Ectodermal cell (in vitro differentiated cells): Measurements from ENCODE around the gene RNU6-1.

Experiments
- H3K27ac ChIP-seq: 2 replicates; pipeline ENCODE4 v1.7.0; 2013; ENCODE audit warnings: mild to moderate bottlenecking, low read depth, low read length; ENCODE audit not compliant: insufficient read depth, poor library complexity, severe bottlenecking
- H3K27me3 ChIP-seq: 2 replicates; pipeline ENCODE4 v1.7.0; 2013; ENCODE audit warnings: mild to moderate bottlenecking, low read length; ENCODE audit not compliant: insufficient read depth, control insufficient read depth, poor library complexity, severe bottlenecking
- H3K36me3 ChIP-seq: one replicate; pipeline ENCODE4 v1.7.0; 2013; ENCODE audit warnings: low read length; ENCODE audit not compliant: control insufficient read depth, insufficient read depth
- H3K4me1 ChIP-seq: one replicate; pipeline ENCODE4 v1.7.0; 2013; ENCODE audit warnings: low read length; ENCODE audit not compliant: control insufficient read depth, insufficient read depth
- H3K4me3 ChIP-seq: 2 replicates; pipeline ENCODE4 v1.7.0; 2013; ENCODE audit warnings: low read depth, low read length, control low read depth; ENCODE audit not compliant: insufficient read depth
- H3K9me3 ChIP-seq: 2 replicates; pipeline ENCODE4 v1.7.0; 2013; ENCODE audit warnings: mild to moderate bottlenecking, low read length, moderate library complexity; ENCODE audit not compliant: control insufficient read depth
- WGBS, 2 experiments: methylation state at CpG; one replicate each; pipeline ENCODE4 v1.1.7; 2013; ENCODE audit warnings: missing lambda C conversion rate in 2 of 2; 5-methylcytosine and 5-hydroxymethylcytosine counted together

RNU6-1 gene

GRCh38 chr15:67859331-67859946, 19.6 kb upstream of the RNU6-1 start:
- no peak overlapping the region for H3K27ac ChIP-seq
- no peak overlapping the region for H3K4me3 ChIP-seq
- peaks cover 9% of the 10 kb centered on the region for H3K4me1 ChIP-seq
- no peaks in the 10 kb centered on the region for H3K27me3 ChIP-seq
- H3K9me3 ChIP-seq = no peaks in the 10 kb centered on the region
- WGBS, 2 experiments = 77 to 84% methylated on average over 5 of the region's 5 CpGs
- H3K36me3 ChIP-seq = no peaks in the 10 kb centered on the region

GRCh38 chr15:67857220-67857619, 17.4 kb upstream of the RNU6-1 start:
- 91 to 94% methylated on average over 3 of the region's 3 CpGs for WGBS, 2 experiments
- no peak overlapping the region for H3K27ac ChIP-seq

GRCh38 chr15:67855842-67856241, 16.0 kb upstream of the RNU6-1 start:
- H3K27ac ChIP-seq = no peak overlapping the region
- peaks cover 4% of the 10 kb centered on the region for H3K4me1 ChIP-seq
- no peaks in the 10 kb centered on the region for H3K27me3 ChIP-seq
- 54 to 61% methylated on average over 3 of the region's 3 CpGs for WGBS, 2 experiments
- H3K9me3 ChIP-seq = no peaks in the 10 kb centered on the region
- no peak overlapping the region for H3K4me3 ChIP-seq
- H3K36me3 ChIP-seq = no peaks in the 10 kb centered on the region

More at GRCh38 chr15:67857220-67857619, 17.4 kb upstream of the RNU6-1 start:
- H3K4me1 ChIP-seq = peaks cover 4% of the 10 kb centered on the region
- H3K36me3 ChIP-seq = no peaks in the 10 kb centered on the region
- no peaks in the 10 kb centered on the region for H3K9me3 ChIP-seq
- no peaks in the 10 kb centered on the region for H3K27me3 ChIP-seq
- H3K4me3 ChIP-seq = no peak overlapping the region

- H3K36me3 ChIP-seq = no peaks in the 10 kb centered on the region
- H3K27me3 ChIP-seq = no peaks in the 10 kb centered on the region
- peaks cover 4% of the 10 kb centered on the region for H3K4me1 ChIP-seq
- H3K27ac ChIP-seq = no peak overlapping the region
- no peaks in the 10 kb centered on the region for H3K9me3 ChIP-seq
- no peak overlapping the region for H3K4me3 ChIP-seq
- 79 to 91% methylated on average over 1 of the region's 1 CpG for WGBS, 2 experiments
Observed at GRCh38 chr15:67854358-67854757, 14.5 kb upstream of the RNU6-1 start.

- WGBS, 2 experiments = 90 to 92% methylated on average over 2 of the region's 3 CpGs
- no peak overlapping the region for H3K27ac ChIP-seq
- H3K36me3 ChIP-seq = no peaks in the 10 kb centered on the region
- H3K9me3 ChIP-seq = no peaks in the 10 kb centered on the region
- no peak overlapping the region for H3K4me3 ChIP-seq
- peaks cover 4% of the 10 kb centered on the region for H3K4me1 ChIP-seq
- no peaks in the 10 kb centered on the region for H3K27me3 ChIP-seq
Observed at GRCh38 chr15:67853454-67853853, 13.6 kb upstream of the RNU6-1 start.

GRCh38 chr15:67852418-67852817, 12.6 kb upstream of the RNU6-1 start:
- Histone ChIP-seq H3K4me3 (no peak overlapping the region), H3K4me1 (peaks cover 4% of the 10 kb centered on the region), H3K9me3 (no peaks in the 10 kb centered on the region), H3K36me3 (no peaks in the 10 kb centered on the region), H3K27me3 (no peaks in the 10 kb centered on the region), H3K27ac (no peak overlapping the region)
- WGBS, 2 experiments = 75 to 80% methylated on average over 3 of the region's 3 CpGs

GRCh38 chr15:67850994-67851571, 11.2 kb upstream of the RNU6-1 start:
- Histone ChIP-seq H3K9me3 (no peaks in the 10 kb centered on the region), H3K27me3 (no peaks in the 10 kb centered on the region), H3K4me1 (peaks cover 4% of the 10 kb centered on the region), H3K27ac (no peak overlapping the region), H3K4me3 (no peak overlapping the region), H3K36me3 (no peaks in the 10 kb centered on the region)
- WGBS, 2 experiments = 86 to 91% methylated on average over 4 of the region's 4 CpGs

GRCh38 chr15:67850336-67850735, 10.5 kb upstream of the RNU6-1 start:
- H3K27me3 ChIP-seq = no peaks in the 10 kb centered on the region
- no peak overlapping the region for H3K4me3 ChIP-seq
- peaks cover 3% of the 10 kb centered on the region for H3K4me1 ChIP-seq
- no peaks in the 10 kb centered on the region for H3K36me3 ChIP-seq
- H3K27ac ChIP-seq = no peak overlapping the region
- H3K9me3 ChIP-seq = no peaks in the 10 kb centered on the region
- 83 to 84% methylated on average over 7 of the region's 7 CpGs for WGBS, 2 experiments

GRCh38 chr15:67849538-67849937, 9.7 kb upstream of the RNU6-1 start:
- 100% methylated on average over 1 of the region's 1 CpG; no CpG with 5 or more reads in 1 of the 2 experiments for WGBS, 2 experiments

GRCh38 chr15:67845974-67846373, 6.1 kb upstream of the RNU6-1 start:
- H3K27ac ChIP-seq = no peak overlapping the region
- WGBS, 2 experiments = 84 to 85% methylated on average over 5 of the region's 5 CpGs
- H3K9me3 ChIP-seq = no peaks in the 10 kb centered on the region
- H3K4me3 ChIP-seq = no peak overlapping the region
- peaks cover 40% of the 10 kb centered on the region for H3K4me1 ChIP-seq
- no peaks in the 10 kb centered on the region for H3K36me3 ChIP-seq
- no peaks in the 10 kb centered on the region for H3K27me3 ChIP-seq

More at GRCh38 chr15:67849538-67849937, 9.7 kb upstream of the RNU6-1 start:
- no peak overlapping the region for H3K27ac ChIP-seq
- no peaks in the 10 kb centered on the region for H3K36me3 ChIP-seq
- H3K9me3 ChIP-seq = no peaks in the 10 kb centered on the region
- H3K27me3 ChIP-seq = no peaks in the 10 kb centered on the region
- H3K4me3 ChIP-seq = no peak overlapping the region
- H3K4me1 ChIP-seq = peaks cover 10% of the 10 kb centered on the region
